GM12878 (cell line): ENCODE measurements around the gene LETMD1. TPM values are rescaled to one million over a fixed set of nuclear protein-coding genes. Genes with fewer than 3 reads are reported as not detected.
"Not testable (repeated sequence)": the region's sequence is repeated elsewhere in the genome, so short reads cannot be mapped to it uniquely, and the experiment has no call there.

ENCODE experiments used
- ATAC-seq: fragments of 200-7000 bp; cut with Tn5 transposase; 3 replicates; pipeline ENCODE4 v1.9.1; 2020; ENCODE audit warnings: mild to moderate bottlenecking, moderate library complexity
- BruUV-seq: library from RNA; stranded (reverse); fragments of 400-500 nt; replicated peaks from 2 replicates; lab custom pipeline; 2021; lab: Mats Ljungman, UMichigan
- CTCF ChIA-PET: fragments of 300-600 bp; sonication (Branson Sonifier 250); formaldehyde crosslinking; extraction: SDS; loops from one replicate; lab custom pipeline; 2021; ENCODE audit warnings: inconsistent platforms; lab: Yijun Ruan, JAX
- POLR2A ChIA-PET: fragments of 350-600 bp; formaldehyde crosslinking; extraction: SDS; loops from one replicate; lab custom pipeline; 2021; ENCODE audit warnings: inconsistent platforms; lab: Charles Lee
- RAD21 ChIA-PET: fragments of 300-600 bp; sonication (Branson Sonifier 250); formaldehyde crosslinking; loops from one replicate; lab custom pipeline; 2023; ENCODE audit warnings: antibody characterized with exemption; ENCODE audit not compliant: unreplicated experiment; lab: Charles Lee
- SMC1A ChIA-PET: fragments of 300-600 bp; sonication (Branson Sonifier 250); formaldehyde crosslinking; loops from one replicate; lab custom pipeline; 2023; ENCODE audit not compliant: unreplicated experiment, uncharacterized antibody; lab: Charles Lee
- DNase-seq: peaks from one replicate; pipeline ENCODE4 v3.0.0-alpha.2; 2011; ENCODE audit warnings: low read depth, low spot score
- FAIRE-seq: peaks from 3 replicates; lab custom pipeline; 2011; peaks lifted over from hg19 to GRCh38; lab: Jason Lieb, UNC
- H2AFZ ChIP-seq: 2 replicates; pipeline ENCODE4 v1.6.0; 2011; ENCODE audit warnings: low read depth, low read length, control low read depth; ENCODE audit not compliant: control insufficient read depth
- H3K27ac ChIP-seq: 2 replicates; pipeline ENCODE4 v1.5.1; 2011; ENCODE audit warnings: control low read depth; ENCODE audit not compliant: control insufficient read depth, insufficient read depth
- H3K27me3 ChIP-seq, 2 experiments: replicated peaks in 1 of 2; 2 replicates each; pipeline versions ENCODE4 v1.6.0 to v1.6.1; 2011; ENCODE audit warnings: low read length in 1 of 2; ENCODE audit not compliant: control insufficient read depth in 2 of 2, insufficient read depth in 2 of 2
- H3K36me3 ChIP-seq, 2 experiments: 2 replicates each; pipeline ENCODE4 v1.5.1; 2011; ENCODE audit warnings: low read length in 1 of 2; ENCODE audit not compliant: control insufficient read depth in 2 of 2, insufficient read depth in 2 of 2
- H3K4me1 ChIP-seq: 2 replicates; pipeline ENCODE4 v1.6.1; 2011; ENCODE audit warnings: mild to moderate bottlenecking, low read length, moderate library complexity, mixed read lengths; ENCODE audit not compliant: control insufficient read depth, insufficient read depth
- H3K4me2 ChIP-seq: 2 replicates; pipeline ENCODE4 v1.6.0; 2011; ENCODE audit warnings: control low read depth; ENCODE audit not compliant: control insufficient read depth, insufficient read depth
- H3K4me3 ChIP-seq: fragments of 200-600 bp; sonication (generic); 2 replicates; pipeline ENCODE4 v1.5.1; 2016
- H3K79me2 ChIP-seq: 2 replicates; pipeline ENCODE4 v1.6.0; 2011; ENCODE audit warnings: low read length; ENCODE audit not compliant: control insufficient read depth, insufficient read depth
- H3K9ac ChIP-seq: 2 replicates; pipeline ENCODE4 v1.8.0; 2011; ENCODE audit warnings: low read length, control low read depth, mixed read lengths; ENCODE audit not compliant: control insufficient read depth, insufficient read depth
- H3K9me3 ChIP-seq: replicated peaks from 3 replicates; pipeline ENCODE4 v1.5.1; 2011; ENCODE audit warnings: mild to moderate bottlenecking, low read length; ENCODE audit not compliant: control insufficient read depth, insufficient read depth
- H4K20me1 ChIP-seq: 2 replicates; pipeline ENCODE4 v1.6.0; 2011; ENCODE audit not compliant: control insufficient read depth, insufficient read depth
- DPF2 ChIP-seq: fragments of 450-650 bp; IDR thresholded peaks from 2 replicates; pipeline ENCODE4 v1.6.1; 2017; ENCODE audit warnings: mild to moderate bottlenecking
- IKZF1 ChIP-seq: fragments of 450-650 bp; conservative IDR thresholded peaks from 2 replicates; pipeline ENCODE4 v1.6.1; 2017; ENCODE audit warnings: antibody characterized with exemption, mild to moderate bottlenecking
- JUND ChIP-seq: IDR thresholded peaks from 2 replicates; pipeline ENCODE4 v1.6.1; 2012; ENCODE audit warnings: low read depth, mild to moderate bottlenecking, low read length, improper control_type of control experiment, moderate library complexity
- KLF5 ChIP-seq: fragments of 450-650 bp; IDR thresholded peaks from 2 replicates; pipeline ENCODE4 v1.6.1; 2014; ENCODE audit warnings: mild to moderate bottlenecking; ENCODE audit not compliant: partially characterized antibody
- LARP7 ChIP-seq: fragments of 450-650 bp; IDR thresholded peaks from 2 replicates; pipeline ENCODE4 v1.6.1; 2017; ENCODE audit warnings: mild to moderate bottlenecking
- PML ChIP-seq: IDR thresholded peaks from 2 replicates; pipeline ENCODE4 v1.6.1; 2012; ENCODE audit warnings: low read length, inconsistent platforms
- WGBS: methylation state at CpG from one replicate; pipeline ENCODE4 v1.1.6; 2016; ENCODE audit warnings: low lambda C conversion rate; ENCODE audit not compliant: insufficient replicate concordance, insufficient coverage; ENCODE audit errors: missing lambda C conversion rate; 5-methylcytosine and 5-hydroxymethylcytosine counted together
- in situ Hi-C: fragments of 300-500 bp; cut with MboI; formaldehyde crosslinking; loops from 9 replicates; pipeline ENCODE4 v1.14.3; 2018; ENCODE audit warnings: mixed read lengths
- intact Hi-C: fragments of 100-400 bp; cut with micrococcal nuclease; formaldehyde crosslinking; loops from one replicate; pipeline ENCODE4 v1.14.2; 2022; ENCODE audit not compliant: unreplicated experiment
- polyA plus RNA-seq, 11 experiments: library from polyadenylated mRNA; depleted of rRNA in 4 of 11; unstranded in 6 of 11; stranded (reverse) in 5 of 11; fragments of >200 nt; fragmentation: Nextera tagmentation in 4 of 11; fragmentation: Illumina TruSeq in 1 of 11; extraction: Ambion mirVana in 4 of 11; extraction: Trizol in 1 of 11; gene quantifications; 1 replicate in 1 of 11; 2 replicates in 10 of 11; pipeline versions ENCODE4 v1.2.1 to v1.2.3, GENCODE V29; 2011 to 2016; ENCODE audit warnings: inconsistent platforms in 2 of 11, missing spikeins in 2 of 11, low read depth in 1 of 11
- total RNA-seq, 4 experiments: library from RNA; depleted of rRNA in 3 of 4; stranded (reverse); fragments of >200 nt in 3 of 4; fragmentation: Illumina TruSeq in 1 of 4; extraction: Trizol in 1 of 4; gene quantifications; 2 replicates each; pipeline versions ENCODE4 v1.2.1 to v1.2.3, GENCODE V29; 2013 to 2021

The LETMD1 gene
- total and polyA plus RNA-seq, 10 of the 15 experiments (the other 5 are each of a cell fraction or from before 2014, with no cell fraction given): 30.3 to 116 (median 51.5) TPM

GRCh38 chr12:51077930-51078329 is 29.8 kb downstream of the LETMD1 start (continued):
- TF ChIP-seq PML (no peak), LARP7 (no peak), DPF2 (no peak), JUND (no peak), KLF5 (no peak), IKZF1 (no peak)

DNA sequence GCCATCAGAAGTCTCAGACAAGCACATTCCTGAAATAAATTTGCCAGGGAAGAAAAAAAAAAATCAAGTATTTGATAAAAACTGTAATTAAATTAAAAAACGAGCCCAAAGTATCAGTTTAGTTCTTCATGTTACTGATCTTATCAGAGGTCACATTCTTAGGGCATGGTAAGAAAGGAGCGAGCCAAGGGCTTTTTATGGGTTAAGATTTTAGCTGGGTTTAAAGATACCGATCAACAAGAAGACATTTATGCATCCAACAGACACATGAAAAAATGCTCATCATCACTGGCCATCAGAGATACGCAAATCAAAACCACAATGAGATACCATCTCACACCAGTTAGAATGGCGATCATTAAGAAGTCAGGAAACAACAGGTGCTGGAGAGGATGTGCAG is 30.2 kb downstream of the LETMD1 start:
- H3K9ac ChIP-seq, H2AFZ ChIP-seq, H3K9me3 ChIP-seq, H3K4me1 ChIP-seq, H4K20me1 ChIP-seq, ATAC-seq, H3K4me3 ChIP-seq, POLR2A ChIA-PET, intact Hi-C loops, H3K36me3 ChIP-seq, FAIRE-seq, BruUV-seq, H3K79me2 ChIP-seq, H3K27ac ChIP-seq, SMC1A ChIA-PET, in situ Hi-C loops, H3K4me2 ChIP-seq, DNase-seq, H3K27me3 ChIP-seq, RAD21 ChIA-PET: not testable (repeated sequence)
- WGBS: 79% methylated on average over 5 of the region's 5 CpGs
- CTCF ChIA-PET: interaction anchor here (0.7 kb wide), 1 partner anchor 550 kb away, joined by 3 read pairs; no protein-coding TSS in a partner anchor

- BruUV-seq, DNase-seq, SMC1A ChIA-PET, RAD21 ChIA-PET, POLR2A ChIA-PET, H3K4me3 ChIP-seq, H3K27ac ChIP-seq, ATAC-seq, FAIRE-seq, intact Hi-C loops, H3K79me2 ChIP-seq, H2AFZ ChIP-seq, H3K4me2 ChIP-seq, H3K4me1 ChIP-seq, H3K9me3 ChIP-seq, H4K20me1 ChIP-seq, H3K27me3 ChIP-seq, in situ Hi-C loops, H3K36me3 ChIP-seq, H3K9ac ChIP-seq: not testable (repeated sequence)
- WGBS: 98% methylated on average over 6 of the region's 6 CpGs
- CTCF ChIA-PET: interaction anchor here (0.7 kb wide), 1 partner anchor 551 kb away, joined by 3 read pairs; no protein-coding TSS in a partner anchor
Measured at GRCh38 chr12:51078866-51079265, 30.7 kb downstream of the LETMD1 start.
